ENCODE measurements around the gene RAMP2.

Gene RAMP2

DNA sequence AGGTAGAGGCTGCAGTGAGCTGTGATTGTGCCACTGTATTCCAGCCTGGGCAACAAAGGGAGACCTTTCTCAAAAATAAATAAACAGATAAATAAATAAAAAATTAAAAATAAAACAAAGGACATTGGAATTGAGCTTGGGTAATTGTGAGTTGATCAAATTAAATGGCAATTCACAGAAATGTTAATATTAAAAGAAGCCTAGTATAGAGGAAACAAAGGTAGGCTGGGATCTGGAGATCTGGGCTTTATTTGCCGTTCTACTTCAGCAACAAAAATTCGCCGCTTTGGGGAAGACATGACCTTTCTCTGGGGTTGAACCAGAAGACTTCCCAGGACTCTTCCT, 11.9 kb downstream of the RAMP2 start:
- FAIRE-seq, result no peak

DNA sequence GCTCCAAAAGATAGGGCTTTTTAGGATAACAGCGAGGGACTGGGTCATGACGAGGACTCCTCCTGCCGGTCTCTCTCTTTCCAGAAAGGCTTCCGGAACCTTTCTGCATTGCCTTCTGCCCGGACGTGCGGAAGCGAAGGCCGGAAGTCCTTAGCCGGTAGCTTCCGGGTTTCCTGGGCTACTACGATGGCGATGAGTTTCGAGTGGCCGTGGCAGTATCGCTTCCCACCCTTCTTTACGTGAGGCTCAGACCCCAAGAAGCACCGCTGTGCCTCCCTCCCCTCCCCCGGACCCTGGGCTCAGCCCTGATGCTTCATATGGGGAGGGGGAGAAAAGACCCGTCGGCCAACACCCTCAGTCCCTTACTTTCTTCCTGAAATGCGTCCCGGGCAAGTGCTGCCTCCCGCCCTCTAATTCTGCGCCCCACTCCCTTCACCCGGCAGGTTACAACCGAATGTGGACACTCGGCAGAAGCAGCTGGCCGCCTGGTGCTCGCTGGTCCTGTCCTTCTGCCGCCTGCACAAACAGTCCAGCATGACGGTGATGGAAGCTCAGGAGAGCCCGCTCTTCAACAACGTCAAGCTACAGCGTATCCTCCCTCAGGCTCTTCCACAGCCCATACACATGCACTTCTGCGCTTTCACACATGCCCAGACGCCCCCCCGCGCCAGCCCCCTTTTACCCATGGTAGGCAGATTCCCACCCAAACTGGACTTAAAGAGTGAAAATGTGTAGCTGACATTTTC, 12.4 kb downstream of the RAMP2 start, which contains the start of gene VPS25:
Gene VPS25, plus strand, starts transcription at position 160 of the 746 bp plus-strand sequence. Its CDS starts 27 bp downstream, at position 187.
- FAIRE-seq, result no peak

DNA sequence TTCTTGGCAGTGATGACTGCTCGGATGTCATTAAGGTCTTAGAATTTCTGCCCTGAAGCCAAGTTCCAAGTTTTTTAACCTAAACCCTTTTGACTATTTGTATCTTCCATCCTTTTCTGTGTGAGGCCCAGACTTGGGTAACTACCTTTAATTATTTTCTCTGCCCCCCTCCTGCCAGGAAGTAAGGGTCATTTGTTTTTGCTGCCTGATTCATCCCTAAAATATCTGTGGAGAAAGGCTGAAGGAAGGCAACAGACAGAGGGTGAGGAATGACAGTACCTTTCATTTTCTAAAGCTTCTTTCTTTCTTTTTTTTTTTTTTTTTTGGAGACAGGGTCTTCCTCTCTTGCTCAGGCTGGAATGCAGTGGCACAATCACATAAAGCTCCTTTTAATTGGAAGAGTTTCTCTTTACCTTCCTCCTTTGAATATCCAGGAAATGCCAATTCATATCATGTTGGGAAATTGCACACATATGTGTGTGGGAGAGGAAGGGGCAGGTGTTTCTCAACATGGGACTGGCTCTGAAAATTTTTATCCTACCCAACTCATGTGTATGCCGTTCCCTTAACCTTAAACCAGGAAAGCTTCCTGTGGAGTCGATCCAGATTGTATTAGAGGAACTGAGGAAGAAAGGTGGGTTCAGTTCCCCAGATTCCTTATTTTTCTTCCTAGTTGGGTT, 13.2 kb downstream of the RAMP2 start:
- FAIRE-seq, result no peak

DNA sequence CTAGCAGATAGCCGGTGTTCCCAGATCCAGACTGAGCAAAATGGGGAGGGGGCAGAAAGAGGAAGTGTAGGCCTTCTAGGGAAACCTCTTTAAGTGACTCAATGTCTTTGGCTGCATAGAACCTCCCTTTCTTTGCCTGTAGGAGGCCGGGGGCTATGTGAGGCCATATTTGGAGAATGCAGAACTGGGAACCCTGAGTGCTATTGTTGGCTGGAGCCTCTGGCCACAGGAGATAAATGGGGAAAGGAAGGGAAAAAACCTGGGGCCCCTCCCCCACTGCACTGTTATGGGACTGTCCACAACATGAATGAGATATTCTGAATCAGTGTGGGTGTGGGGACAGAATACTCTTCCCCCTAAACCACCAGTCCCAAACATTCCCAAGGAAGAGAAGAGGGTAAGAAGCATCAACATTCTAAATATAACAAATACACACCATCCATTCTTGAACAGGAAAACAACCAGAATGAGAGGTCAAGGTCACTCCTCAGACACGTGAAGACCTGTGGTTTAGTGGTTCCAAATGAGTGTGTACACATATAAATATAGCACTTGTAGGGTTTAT, 14.6 kb downstream of the RAMP2 start:
- no peak for FAIRE-seq

DNA sequence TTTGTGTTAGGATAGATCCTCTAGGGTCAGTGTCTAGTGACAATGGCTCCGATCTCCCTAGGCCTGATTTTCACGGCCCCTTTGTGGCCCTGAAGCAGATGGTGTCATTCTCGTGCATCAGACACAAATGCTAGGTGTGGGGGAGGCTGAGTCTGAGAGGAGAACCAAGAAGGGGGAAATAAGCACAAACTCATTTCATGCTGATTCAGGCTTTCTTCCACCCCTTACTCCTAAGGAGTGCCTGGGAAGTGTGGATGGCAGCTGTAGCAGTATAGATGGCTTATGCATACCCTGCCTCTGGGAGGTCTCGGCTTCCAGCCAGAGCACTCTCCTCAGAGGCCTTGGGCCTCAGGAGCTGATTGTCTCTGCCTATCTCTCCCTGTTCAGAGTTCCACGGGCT, 17.5 kb downstream of the RAMP2 start:
- FAIRE-seq, result no peak

DNA sequence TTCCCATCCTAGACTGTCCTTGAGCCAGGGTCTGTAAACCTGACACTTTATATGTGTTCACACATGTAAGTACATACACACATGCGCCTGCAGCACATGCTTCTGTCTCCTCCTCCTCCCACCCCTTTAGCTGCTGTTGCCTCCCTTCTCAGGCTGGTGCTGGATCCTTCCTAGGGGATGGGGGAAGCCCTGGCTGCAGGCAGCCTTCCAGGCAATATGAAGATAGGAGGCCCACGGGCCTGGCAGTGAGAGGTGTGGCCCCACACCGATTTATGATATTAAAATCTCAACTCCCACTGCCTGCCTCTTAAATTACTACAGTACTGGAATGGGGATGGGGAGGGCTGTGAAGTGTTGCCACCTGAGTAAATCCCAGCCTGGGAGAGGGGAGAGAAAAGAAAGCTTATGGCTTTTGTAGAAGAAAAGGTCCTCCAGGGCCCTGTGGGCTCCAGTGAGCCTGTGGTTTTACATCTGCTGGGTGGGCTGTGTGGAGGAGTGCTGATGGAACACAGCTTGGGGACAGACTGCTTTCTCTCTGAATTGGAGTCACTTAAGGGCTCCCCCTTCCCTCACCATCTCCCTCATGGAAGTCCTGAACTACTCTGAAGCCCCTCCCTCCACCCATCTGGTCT, 18.4 kb downstream of the RAMP2 start:
- no peak for FAIRE-seq

DNA sequence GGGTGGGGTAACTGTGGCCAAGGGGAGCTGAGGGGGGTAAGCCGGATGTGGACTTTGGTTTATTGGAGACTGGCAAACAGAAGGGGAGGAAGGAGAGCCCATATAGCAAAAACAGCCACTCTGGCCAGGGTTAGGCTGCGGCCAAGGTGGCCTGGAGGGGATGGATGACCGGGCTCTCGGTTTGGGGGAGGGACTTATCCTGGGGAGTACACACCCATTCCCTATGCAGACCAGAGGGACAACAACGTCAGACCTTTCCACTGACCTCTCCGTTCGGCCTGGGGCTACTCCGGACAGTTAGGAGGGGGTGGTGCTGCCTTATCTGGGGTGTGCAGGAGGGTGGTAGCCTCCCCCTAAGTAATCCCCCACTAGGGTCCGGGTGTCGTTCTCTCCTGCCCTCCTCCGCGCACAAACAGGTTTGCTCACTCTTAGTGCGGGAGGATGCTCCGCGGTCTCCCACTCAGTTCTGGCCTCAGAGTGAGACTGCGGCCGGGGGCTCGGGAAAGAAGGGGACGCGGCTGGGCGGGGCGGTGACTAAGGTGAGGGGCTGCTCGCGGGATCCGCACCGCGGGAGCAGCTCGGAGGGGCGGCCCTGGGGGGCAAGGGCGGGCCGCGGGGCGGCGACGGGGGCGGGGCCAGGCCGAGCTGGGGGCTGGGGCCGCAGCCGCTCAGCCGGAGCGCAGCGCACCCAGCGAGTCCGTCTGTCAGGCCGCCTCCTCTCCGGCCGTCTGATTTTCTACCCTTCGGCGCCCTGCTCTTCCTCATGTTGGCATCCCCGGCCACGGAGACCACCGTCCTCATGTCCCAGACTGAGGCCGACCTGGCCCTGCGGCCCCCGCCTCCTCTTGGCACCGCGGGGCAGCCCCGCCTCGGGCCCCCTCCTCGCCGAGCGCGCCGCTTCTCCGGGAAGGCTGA, 19.2 kb downstream of the RAMP2 start, which contains the start of gene WNK4:
Gene WNK4, plus strand, starts transcription at position 675 of the 915 bp plus-strand sequence. Its CDS starts 89 bp downstream, at position 764.
- FAIRE-seq, result no peak

DNA sequence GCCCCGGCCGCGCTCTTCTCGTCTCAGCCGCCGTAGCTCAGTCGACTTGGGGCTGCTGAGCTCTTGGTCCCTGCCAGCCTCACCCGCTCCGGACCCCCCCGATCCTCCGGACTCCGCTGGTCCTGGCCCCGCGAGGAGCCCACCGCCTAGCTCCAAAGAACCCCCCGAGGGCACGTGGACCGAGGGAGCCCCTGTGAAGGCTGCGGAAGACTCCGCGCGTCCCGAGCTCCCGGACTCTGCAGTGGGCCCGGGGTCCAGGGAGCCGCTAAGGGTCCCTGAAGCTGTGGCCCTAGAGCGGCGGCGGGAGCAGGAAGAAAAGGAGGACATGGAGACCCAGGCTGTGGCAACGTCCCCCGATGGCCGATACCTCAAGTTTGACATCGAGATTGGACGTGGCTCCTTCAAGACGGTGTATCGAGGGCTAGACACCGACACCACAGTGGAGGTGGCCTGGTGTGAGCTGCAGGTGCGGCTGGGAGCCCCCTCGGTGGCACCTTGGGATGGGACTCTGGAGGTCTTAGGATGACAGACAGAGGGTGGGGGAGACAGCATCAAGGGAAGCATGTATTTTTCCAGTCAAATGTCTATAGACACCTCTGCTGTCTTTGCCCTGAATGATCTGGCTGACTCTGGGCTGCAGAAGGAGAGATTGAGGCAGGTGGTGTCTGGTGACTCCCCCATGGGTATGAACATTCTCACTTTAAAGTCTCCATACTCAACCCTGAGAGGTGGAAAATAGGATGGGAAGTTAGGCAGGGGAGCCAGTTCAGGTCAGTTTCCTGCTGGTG, 20.0 kb downstream of the RAMP2 start:
- FAIRE-seq, result no peak

DNA sequence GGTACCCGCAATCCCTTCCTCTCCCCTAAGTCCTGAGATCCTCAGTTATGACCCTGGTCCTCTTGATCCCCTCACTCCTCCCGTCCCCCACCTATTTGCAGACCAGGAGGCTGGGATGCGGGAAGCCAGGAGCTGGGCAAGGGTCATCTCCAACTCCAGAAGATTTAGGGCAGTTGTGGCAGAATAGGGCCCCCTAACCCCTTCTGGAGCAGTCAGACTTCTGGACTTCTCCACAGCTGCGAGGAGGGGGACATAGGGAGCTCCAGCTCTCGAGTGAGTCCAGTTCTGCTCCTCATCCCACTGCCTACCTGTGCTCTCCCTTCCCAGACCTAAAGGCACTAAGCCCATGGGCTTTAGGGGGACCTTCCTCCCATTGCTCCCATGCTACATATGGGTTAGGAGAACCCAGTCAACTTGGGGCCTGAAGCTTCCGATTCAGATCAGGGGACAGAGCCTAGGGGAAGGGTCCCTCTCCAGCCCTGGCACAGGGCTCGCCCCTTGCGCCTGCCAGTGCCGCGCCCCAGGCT, 20.7 kb downstream of the RAMP2 start:
- FAIRE-seq, result no peak

DNA sequence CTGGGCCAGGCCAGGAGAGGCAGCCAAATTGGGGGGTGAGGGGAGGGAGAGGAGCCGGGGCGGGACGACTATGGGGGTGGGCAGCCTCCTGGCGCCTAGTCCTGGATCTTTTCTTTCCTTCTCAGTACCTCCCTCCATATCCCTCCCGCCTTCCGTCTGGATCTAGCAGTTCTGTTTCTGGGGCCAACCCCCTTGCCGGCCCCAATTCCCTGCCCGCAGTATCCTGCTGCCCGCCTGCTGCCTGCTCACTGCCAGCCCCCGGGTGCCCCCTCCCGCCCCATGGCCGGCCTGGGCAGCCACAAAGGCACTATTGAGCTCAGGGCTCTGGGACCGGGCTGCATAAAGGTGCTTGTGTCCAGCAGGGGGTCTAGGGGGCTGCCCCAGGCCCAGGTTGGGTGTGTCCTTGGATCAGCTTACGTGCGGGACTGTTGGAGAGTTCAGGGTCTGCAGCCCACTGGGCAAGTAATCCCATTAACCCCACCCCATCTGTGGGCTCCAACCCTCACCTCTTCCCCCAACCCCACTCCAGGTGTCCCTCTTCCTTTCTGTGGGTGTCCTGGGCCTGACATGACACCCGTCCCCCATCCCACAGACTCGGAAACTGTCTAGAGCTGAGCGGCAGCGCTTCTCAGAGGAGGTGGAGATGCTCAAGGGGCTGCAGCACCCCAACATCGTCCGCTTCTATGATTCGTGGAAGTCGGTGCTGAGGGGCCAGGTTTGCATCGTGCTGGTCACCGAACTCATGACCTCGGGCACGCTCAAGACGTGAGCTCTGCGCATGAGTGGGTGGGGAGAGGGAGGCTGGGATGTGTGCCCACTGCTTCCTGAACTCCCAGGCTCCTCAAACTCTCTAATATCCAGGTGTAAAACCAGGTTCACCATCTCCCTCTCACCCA, 21.4 kb downstream of the RAMP2 start:
- no peak for FAIRE-seq

DNA sequence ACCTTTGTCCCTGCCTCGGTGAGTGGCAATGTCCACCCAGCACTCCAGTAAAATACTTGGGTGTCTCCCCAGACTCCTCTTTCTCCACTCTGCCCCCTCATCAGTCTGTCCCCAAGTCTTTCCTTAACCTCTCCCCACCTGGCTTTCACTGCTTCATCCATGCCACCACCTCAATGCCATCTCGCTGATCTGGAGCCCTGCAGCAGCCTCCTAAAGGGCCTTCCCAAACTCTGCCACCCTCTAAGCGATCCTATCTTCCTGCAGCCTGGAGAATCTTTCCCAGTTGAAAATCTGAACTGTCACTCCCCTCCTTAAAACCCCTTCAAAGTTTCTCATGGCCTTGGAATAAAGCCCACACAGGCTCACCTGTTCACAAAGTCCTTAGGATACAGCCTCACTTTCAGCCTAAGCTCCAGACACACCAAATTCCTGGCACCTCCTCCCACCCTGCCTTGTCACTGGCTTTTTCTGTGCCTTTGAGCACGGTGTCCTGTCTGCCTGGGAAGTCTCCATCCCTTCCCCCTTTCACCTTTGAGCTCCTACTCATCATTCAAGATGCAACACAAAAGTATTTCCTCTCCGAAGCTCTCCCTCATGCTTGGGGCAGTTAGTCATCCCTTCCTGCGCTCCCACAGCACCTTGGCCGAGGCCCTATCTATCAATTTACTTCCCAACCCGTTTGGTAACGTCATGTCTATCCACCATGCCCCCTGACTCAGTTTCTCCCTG, 22.2 kb downstream of the RAMP2 start:
- FAIRE-seq, result no peak

DNA sequence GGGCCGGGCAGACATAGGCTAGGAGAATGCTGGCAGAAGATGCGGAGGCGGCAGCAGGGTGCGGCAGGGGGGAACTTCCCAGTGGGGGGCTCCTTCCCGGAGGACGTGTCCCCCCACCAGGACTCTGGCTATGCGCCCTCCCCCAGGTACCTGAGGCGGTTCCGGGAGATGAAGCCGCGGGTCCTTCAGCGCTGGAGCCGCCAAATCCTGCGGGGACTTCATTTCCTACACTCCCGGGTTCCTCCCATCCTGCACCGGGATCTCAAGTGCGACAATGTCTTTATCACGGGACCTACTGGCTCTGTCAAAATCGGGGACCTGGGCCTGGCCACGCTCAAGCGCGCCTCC, 22.7 kb downstream of the RAMP2 start:
- no peak for FAIRE-seq

DNA sequence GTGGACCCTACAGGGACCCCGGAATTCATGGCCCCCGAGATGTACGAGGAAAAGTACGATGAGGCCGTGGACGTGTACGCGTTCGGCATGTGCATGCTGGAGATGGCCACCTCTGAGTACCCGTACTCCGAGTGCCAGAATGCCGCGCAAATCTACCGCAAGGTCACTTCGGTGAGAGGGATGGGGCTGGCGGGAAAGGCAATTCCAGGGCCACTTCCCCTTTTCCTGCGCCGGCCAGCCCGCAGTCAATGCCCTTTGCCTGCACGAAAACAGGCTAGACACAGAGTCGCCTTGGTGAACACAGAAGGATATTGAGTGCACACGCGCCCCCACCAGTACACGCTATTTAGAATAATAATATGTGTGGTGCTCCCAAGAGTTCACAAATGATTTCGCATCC, 23.4 kb downstream of the RAMP2 start:
- FAIRE-seq, result no peak

DNA sequence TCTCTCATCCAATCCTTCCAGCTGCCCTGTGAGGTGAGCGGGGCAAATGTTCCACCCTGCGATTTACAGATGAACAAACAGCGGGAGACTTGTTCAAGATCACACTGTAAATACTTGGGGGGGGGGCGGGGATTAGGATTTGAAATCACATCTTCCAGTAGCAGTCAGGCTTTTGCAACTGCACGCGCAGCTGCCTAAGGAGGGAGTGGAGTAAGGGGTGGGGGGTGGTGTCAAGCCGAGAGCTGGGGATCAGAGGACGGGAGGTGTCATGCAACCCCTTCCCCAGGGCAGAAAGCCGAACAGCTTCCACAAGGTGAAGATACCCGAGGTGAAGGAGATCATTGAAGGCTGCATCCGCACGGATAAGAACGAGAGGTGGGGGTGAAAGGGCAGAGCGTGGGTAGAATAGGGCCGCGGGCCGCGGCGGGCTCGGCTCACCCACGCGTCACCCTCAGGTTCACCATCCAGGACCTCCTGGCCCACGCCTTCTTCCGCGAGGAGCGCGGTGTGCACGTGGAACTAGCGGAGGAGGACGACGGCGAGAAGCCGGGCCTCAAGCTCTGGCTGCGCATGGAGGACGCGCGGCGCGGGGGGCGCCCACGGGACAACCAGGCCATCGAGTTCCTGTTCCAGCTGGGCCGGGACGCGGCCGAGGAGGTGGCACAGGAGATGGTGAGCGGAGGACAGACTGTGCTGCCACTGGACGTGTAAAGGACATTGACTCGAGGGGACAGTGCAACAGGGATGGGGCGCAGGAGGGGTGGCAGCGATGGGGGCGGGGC, 24.0 kb downstream of the RAMP2 start:
- no peak for FAIRE-seq

DNA sequence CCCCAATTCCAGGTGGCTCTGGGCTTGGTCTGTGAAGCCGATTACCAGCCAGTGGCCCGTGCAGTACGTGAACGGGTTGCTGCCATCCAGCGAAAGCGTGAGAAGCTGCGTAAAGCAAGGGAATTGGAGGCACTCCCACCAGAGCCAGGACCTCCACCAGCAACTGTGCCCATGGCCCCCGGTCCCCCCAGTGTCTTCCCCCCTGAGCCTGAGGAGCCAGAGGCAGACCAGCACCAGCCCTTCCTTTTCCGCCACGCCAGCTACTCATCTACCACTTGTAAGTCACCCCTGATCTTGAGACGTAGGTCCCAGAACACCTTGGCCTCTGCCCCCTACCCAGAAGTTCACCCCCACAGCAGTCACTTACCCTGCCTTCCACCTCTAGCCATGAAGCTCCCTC, 26.2 kb downstream of the RAMP2 start:
- no peak for FAIRE-seq

DNA sequence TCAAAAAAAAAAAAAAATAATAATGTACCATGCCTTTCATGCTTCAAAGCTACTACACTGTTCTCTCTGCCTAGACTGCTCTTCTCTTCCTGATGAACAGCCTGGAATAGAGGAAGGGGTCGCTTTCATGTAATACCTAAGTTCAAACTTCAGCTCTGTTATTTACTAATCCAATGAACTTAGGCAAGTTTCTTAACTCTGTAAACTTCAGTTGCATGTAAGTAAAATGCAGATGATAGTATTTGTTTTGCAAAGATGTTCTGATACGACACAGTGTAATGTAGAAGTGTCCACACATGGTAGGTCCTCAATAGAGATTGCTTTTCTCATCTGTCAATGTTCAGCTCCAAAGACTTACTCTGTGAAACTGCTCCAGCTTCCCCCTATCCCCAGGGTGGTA, 30.9 kb downstream of the RAMP2 start:
- no peak for FAIRE-seq

DNA sequence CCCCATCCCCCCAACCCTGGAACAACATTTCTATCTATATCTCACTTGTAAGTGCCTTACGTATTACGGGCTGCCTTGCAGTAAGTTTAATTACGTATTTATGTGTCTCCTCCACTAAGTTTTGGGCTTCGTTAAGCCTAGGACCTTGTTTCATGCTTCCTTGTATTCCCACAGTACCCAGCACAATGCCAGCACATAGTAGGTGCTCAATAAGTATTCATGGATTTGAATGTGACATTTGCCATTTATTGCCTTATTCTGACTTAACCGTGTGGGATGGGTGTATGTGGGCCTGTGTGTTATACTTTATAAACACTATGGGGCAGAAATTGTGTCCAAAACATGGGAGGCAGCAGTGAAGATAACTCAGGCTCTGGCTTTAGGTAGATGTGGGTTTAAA, 31.5 kb downstream of the RAMP2 start:
- no peak for FAIRE-seq

DNA sequence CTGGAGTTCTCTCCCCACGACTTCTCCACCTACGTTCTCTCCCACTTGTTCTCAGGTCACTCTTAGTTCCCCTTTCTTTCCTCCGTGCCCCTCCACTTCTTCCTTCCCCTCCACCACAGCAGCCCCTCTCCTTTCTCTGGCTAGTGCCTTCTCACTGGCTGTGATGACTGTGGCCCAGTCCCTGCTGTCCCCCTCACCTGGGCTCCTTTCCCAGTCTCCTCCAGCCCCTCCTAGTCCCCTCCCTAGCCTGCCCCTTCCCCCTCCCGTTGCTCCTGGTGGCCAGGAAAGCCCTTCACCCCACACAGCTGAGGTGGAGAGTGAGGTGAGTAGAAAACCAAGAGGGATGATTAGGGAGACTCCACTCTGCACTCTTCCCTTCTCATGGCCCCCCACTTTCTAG, 34.0 kb downstream of the RAMP2 start:
- no peak for FAIRE-seq

DNA sequence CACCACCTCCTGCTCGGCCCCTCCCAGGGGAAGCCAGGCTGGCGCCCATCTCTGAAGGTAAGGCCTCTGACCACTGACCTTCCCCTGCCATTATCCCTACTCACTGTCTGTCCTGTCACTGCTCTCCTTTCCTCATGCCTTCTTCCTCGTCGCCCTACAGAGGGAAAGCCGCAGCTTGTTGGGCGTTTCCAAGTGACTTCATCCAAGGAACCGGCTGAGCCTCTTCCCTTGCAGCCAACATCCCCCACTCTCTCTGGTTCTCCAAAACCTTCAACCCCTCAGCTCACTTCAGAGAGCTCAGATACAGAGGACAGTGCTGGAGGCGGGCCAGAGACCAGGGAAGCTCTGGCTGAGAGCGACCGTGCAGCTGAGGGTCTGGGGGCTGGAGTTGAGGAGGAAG, 34.4 kb downstream of the RAMP2 start:
- no peak for FAIRE-seq

All from G401.6 (cell line).